Adipose tissue (tissue), 3 donors: ENCODE data around the gene RPL18A. TPM values are rescaled to one million over a fixed set of nuclear protein-coding genes. Genes with fewer than 3 reads are reported as not detected.
"Not testable (repeated sequence)": the region's sequence is repeated elsewhere in the genome, so short reads cannot be mapped to it uniquely, and the experiment has no call there.

ENCODE experiments used
- H3K27ac ChIP-seq: one replicate; pipeline ENCODE4 v1.5.1; 2013; ENCODE audit warnings: low read depth, low read length
- WGBS, 3 donors: extraction: QIAGEN DNeasy Blood & Tissue Kit; methylation state at CpG; one replicate each; pipeline ENCODE4 v1.1.7; 2013; 5-methylcytosine and 5-hydroxymethylcytosine counted together
- polyA plus RNA-seq, 3 donors: library from polyadenylated mRNA; stranded (reverse); fragments of 200-250 nt; gene quantifications; one replicate each; pipeline ENCODE4 v1.2.3, GENCODE V29; 2013
- donor health status: healthy with polysubstance abuse.
- donor health status: Bipolar disorder and iron deficiency.
- donor health status: healthy.

RPL18A gene
- polyA plus RNA-seq, 3 donors: 2,749 to 3,693 (median 2,955) TPM

- H3K27ac ChIP-seq: no peak overlapping the region
- 66 to 80% (median 69%) methylated on average over 27 to 33 of the region's 33 CpGs for WGBS, 3 donors
These were observed 24.1 kb downstream of the RPL18A start for GRCh38 chr19:17883627-17884410.

DNA sequence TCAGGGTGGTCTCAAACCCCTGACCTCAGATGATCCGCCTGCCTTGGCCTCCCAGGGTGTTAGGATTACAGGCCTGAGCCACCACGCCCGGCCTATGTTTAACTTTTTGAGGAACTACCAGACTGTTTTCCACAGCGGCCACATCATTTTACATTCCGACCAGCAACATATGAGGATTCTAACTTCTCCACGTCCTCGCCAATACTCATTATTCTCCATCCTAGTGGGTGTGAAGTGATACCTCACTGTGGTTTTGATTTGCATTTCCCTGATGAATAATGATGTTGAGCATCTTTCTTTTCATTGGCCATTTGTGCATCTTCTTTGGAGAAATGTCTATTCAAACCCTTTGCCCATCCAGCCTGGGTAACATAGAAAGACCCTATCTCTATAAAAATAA is 26.8 kb downstream of the RPL18A start:
- H3K27ac ChIP-seq: no peak overlapping the region
- WGBS, 3 donors: 66 to 76% (median 74%) methylated on average over 7 of the region's 7 CpGs

DNA sequence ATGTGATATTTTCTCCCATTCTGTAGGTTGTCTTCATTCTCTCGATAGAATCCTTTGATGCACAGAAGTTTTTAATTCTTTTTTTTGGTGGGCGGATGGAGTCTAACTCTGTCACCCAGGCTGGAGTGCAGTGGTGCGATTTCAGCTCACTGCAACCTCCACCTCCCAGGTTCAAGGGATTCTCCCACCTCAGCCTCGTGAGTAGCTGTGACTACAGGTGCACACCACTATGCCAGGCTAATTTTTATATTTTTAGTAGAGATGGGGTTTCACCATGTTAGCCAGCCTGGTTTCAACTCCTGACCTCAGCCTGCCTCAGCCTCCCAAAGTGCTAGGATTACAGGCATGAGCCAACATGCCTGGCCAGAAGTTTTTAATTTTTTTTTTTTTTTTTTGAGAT is 27.5 kb downstream of the RPL18A start:
- 70 to 79% (median 78%) methylated on average over 4 of the region's 4 CpGs for WGBS, 3 donors
- not testable (repeated sequence) for H3K27ac ChIP-seq

DNA sequence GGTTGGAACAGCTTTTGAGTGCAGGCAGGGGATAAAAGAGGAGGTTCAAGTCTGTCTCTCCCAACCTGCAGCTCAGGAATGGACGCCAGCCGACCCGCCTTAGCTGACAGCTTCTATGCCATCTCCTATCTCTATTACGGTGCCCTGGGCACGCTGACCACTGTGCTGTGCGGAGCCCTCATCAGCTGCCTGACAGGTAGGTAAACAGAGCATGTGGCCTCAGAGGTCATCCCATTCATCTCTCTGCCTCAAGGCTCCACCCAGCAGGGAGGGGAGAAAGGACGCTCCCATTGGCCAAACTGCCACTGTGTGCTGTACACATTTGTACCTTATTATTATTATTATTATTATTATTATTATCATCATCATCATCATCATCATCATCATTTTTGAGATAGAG is 28.6 kb downstream of the RPL18A start:
- 41 to 69% (median 59%) methylated on average over 6 to 7 of the region's 7 CpGs for WGBS, 3 donors
- no peak overlapping the region for H3K27ac ChIP-seq

GRCh38 chr19:17889609-17890214 is 30.0 kb downstream of the RPL18A start:
- WGBS, 3 donors: 22 to 48% (median 38%) methylated on average over 18 of the region's 18 CpGs
- H3K27ac ChIP-seq: no peak overlapping the region

DNA sequence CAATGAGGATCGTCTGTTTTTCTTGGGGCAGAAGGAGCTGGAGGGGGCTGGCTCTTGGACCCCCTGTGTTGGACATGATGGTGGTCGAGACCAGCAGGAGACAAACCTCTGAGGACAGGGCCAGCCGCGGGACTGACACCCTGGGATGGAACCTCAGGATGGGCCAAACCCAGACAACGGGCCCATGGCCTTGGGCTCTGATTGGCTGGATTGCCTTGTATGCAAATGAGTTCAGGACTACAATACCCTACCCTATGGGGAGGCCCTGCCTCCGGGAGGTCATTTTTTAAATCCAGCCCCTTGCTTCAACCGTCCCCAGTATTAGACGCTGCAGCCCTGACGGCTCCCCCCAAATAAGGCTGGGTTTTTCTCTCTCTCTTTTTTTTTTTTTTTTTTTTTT is 34.1 kb downstream of the RPL18A start:
- H3K27ac ChIP-seq: no peak overlapping the region
- 69 to 81% (median 79%) methylated on average over 9 of the region's 9 CpGs for WGBS, 3 donors

DNA sequence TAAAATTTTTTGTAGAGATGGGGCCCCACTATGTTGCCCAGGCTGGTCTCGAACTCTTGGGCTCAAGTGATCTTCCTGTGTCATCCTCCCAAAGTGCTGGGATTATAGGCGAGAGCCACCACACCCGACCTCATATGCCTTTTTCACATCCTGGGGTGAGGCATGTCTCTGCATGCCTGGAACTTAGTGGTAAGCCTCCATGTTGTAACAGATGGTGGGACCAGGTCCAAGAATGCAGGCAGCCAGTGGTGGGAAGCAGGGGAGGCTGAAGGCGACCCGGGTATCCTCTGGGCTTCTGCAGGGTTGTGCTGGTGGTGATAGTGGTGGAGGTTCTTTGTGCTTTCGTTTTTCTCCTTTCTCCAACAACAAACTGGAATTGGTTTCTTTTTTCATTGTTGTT is 43.0 kb downstream of the RPL18A start:
- H3K27ac ChIP-seq: no peak overlapping the region
- 67 to 68% (median 68%) methylated on average over 6 of the region's 6 CpGs for WGBS, 3 donors

DNA sequence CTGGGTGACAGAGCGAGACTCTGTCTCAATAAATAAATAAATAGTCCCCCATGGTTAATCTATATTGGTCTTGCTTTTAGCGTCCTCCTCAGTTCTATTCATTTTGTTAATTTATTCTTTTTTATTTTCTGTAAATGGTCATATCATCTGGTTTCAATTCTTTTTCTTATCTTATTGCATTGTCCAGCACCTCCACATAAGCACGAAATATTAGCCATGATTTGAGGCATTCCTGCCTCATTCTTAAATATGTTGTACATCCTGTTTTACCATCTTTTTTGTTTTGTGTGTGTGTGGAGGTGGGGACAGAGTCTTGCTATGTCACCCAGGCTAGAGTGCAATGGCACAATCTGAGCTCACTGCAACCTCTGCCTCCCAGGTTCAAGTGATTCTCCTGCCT is 48.5 kb downstream of the RPL18A start:
- no peak overlapping the region for H3K27ac ChIP-seq
- WGBS, 3 donors: 90 to 91% (median 91%) methylated on average over 3 of the region's 3 CpGs

GRCh38 chr19:17909003-17909732 is 49.5 kb downstream of the RPL18A start:
- no peak overlapping the region for H3K27ac ChIP-seq
- WGBS, 3 donors: 42 to 68% (median 53%) methylated on average over 7 of the region's 7 CpGs

DNA sequence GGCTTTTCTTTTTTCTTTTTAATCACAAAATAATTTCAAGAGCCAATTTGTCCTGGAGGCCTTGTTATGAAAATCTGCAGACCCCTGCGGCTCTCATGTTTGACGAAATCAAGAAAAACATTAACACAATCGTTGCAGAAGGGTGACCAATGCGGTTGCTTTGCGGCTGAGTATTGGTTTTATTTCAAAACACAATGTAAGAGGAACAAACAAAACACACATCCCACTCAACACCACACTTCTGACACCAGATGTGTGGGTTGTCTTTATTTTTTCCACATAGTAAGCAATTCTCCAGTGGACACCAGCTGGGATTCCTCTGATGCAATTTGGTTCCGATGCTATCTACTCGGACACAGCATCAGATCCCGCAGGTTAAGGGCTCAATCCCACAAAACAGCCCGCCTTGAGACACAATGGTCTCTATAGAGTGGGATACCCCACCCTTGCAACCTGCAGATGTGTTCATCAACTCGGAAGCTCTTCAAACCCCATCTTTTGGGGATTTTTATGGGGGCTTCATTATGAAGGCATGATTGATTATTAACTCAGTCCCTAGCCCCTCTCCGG is 51.2 kb downstream of the RPL18A start:
- WGBS, 3 donors: 69 to 84% (median 72%) methylated on average over 11 of the region's 11 CpGs
- H3K27ac ChIP-seq: no peak overlapping the region

Other genes with a start within 250 kb of the RPL18A start
- gene UNC13A, start 171.6 kb upstream of the RPL18A start, polyA plus RNA-seq: 1 to 10 TPM in 1 of 3 donors, under 1 TPM in 2; 0.11 to 1.0 (median 0.15) TPM
- 10 to 100 TPM; 11.0 to 27.8 (median 13.9) TPM for gene MAP1S, start 140.4 kb upstream of the RPL18A start, polyA plus RNA-seq
- gene FCHO1, start 108.4 kb upstream of the RPL18A start, polyA plus RNA-seq: 1 to 10 TPM in 2 of 3 donors, under 1 TPM in 1; 0.76 to 2.2 (median 1.8) TPM
- 1 to 10 TPM in 1 of 3 donors, under 1 TPM in 2; 0.55 to 3.1 (median 0.67) TPM for gene B3GNT3, start 64.8 kb upstream of the RPL18A start, polyA plus RNA-seq
- under 1 TPM in 2 of 3 donors, not detected in 1; 0.33 to 0.45 TPM for gene INSL3, start 38.4 kb upstream of the RPL18A start, polyA plus RNA-seq
- gene JAK3, start 11.9 kb upstream of the RPL18A start, polyA plus RNA-seq: 10 to 100 TPM in 1 of 3 donors, 1 to 10 TPM in 2; 1.9 to 11.1 (median 9.7) TPM
- 1 to 10 TPM in 1 of 3 donors, under 1 TPM in 1, not detected in 1; 0.06 to 2.6 TPM for gene SLC5A5, start 12.0 kb downstream of the RPL18A start, polyA plus RNA-seq
- gene CCDC124, start 73.1 kb downstream of the RPL18A start, polyA plus RNA-seq: 100 to 1,000 TPM in 2 of 3 donors, 10 to 100 TPM in 1; 77.4 to 149 (median 111) TPM
- gene KCNN1, start 107.2 kb downstream of the RPL18A start, polyA plus RNA-seq: under 1 TPM in 2 of 3 donors, not detected in 1; 0.06 to 0.34 TPM
- gene ARRDC2, start 148.3 kb downstream of the RPL18A start, polyA plus RNA-seq: 10 to 100 TPM; 11.1 to 48.6 (median 15.4) TPM
- 1 to 10 TPM in 1 of 3 donors, under 1 TPM in 2; 0.31 to 1.2 (median 1.00) TPM for gene IL12RB1, start 227.0 kb downstream of the RPL18A start, polyA plus RNA-seq
- gene MAST3, start 237.9 kb downstream of the RPL18A start, polyA plus RNA-seq: 10 to 100 TPM in 1 of 3 donors, 1 to 10 TPM in 2; 3.5 to 10.8 (median 5.5) TPM